GM21723 (cell line): Measurements from ENCODE around the gene HIC2.
"Not testable (repeated sequence)": the region's sequence is repeated elsewhere in the genome, so short reads cannot be mapped to it uniquely, and the experiment has no call there.

Experiments used
- ATAC-seq: cut with Tn5 transposase; IDR thresholded peaks from one replicate; pipeline ENCODE4 v1.9.1; 2021; ENCODE audit warnings: mild to moderate bottlenecking, moderate library complexity; ENCODE audit not compliant: unreplicated experiment

HIC2 gene

GRCh38 chr22:21490556-21490955 is 73.4 kb downstream of the HIC2 start:
- ATAC-seq: not testable (repeated sequence)

GRCh38 chr22:21492271-21492670 is 75.1 kb downstream of the HIC2 start:
- ATAC-seq: not testable (repeated sequence)

GRCh38 chr22:21493789-21494782 is 76.9 kb downstream of the HIC2 start:
- ATAC-seq: not testable (repeated sequence)

- not testable (repeated sequence) for ATAC-seq
Observed at GRCh38 chr22:21497984-21498383, 80.8 kb downstream of the HIC2 start.

GRCh38 chr22:21498489-21498888 is 81.3 kb downstream of the HIC2 start:
- not testable (repeated sequence) for ATAC-seq

- ATAC-seq: not testable (repeated sequence)
Observed at GRCh38 chr22:21499623-21500506, 82.7 kb downstream of the HIC2 start.
